GM18951 (cell line): ENCODE results near the gene SIAE.
A peak's percentile ranks its signal among the peaks of the same experiment; 100 is the strongest.

ENCODE experiments used
- POLR2A ChIP-seq: IDR thresholded peaks from 4 replicates; pipeline ENCODE4 v1.6.1; 2011; ENCODE audit warnings: mild to moderate bottlenecking; ENCODE audit not compliant: insufficient read length, insufficient read depth; ENCODE audit errors: extremely low read depth
- in situ Hi-C: fragments of 300-500 bp; cut with MboI; formaldehyde crosslinking; loops from one replicate; pipeline ENCODE4 v1.12.0; 2022; ENCODE audit warnings: low sequenced_read_pairs, mixed read lengths, inconsistent platforms; ENCODE audit not compliant: unreplicated experiment

The SIAE gene, protein sequence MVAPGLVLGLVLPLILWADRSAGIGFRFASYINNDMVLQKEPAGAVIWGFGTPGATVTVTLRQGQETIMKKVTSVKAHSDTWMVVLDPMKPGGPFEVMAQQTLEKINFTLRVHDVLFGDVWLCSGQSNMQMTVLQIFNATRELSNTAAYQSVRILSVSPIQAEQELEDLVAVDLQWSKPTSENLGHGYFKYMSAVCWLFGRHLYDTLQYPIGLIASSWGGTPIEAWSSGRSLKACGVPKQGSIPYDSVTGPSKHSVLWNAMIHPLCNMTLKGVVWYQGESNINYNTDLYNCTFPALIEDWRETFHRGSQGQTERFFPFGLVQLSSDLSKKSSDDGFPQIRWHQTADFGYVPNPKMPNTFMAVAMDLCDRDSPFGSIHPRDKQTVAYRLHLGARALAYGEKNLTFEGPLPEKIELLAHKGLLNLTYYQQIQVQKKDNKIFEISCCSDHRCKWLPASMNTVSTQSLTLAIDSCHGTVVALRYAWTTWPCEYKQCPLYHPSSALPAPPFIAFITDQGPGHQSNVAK

DNA sequence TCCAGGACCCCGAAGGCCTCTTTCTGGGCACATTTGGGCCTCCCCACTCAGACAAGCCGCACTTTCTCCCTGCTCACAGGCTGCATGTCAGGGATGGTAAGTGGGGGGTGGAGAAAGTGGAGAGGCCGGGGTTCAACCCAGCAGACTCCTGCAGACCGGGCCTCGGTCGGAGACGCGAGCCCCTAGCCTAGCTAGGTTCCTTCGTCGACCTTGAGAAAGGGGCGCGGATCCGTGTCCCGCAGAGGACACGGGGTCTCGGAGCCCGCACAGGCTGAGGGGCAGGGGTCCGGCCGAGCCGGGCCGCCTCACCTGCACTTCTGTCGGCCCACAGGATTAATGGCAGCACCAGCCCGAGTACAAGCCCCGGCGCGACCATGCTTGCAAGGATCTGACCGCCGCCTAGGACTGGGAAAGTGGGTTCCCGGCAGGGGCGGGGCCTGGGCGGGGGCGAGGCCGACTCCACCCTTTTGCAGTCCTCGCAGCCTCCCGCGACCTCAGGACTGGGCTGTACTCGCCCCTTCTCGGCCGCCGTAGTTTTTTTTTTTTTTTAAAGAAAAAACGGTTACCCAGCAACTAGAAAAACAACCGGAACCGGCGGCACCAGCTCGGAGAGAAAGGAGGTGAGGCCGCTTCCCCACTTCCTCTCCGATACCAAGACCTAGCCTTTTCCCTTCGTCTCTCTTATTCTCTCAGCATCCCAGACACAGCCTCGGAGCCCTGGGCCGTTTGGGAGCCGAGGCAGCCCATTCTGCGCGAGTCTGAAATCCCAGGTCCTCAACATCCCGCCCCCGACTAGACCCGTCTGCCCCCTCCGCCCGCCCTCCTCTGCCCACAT, at the start of gene SIAE, which contains the start of gene SPA17:
Gene SIAE, minus strand, starts transcription at position 407 of the 835 bp plus-strand sequence. Its CDS starts 31 bp downstream, at position 376.
Gene SPA17, plus strand, starts transcription at position 572 of the 835 bp plus-strand sequence. CDS start 1,361 bp downstream, outside the sequence.
- TF ChIP-seq POLR2A: peak; percentile 77
- in situ Hi-C loops: loop anchor here (10.0 kb wide), 1 partner anchor 91 kb away; the partner anchor contains the start of gene ESAM

DNA sequence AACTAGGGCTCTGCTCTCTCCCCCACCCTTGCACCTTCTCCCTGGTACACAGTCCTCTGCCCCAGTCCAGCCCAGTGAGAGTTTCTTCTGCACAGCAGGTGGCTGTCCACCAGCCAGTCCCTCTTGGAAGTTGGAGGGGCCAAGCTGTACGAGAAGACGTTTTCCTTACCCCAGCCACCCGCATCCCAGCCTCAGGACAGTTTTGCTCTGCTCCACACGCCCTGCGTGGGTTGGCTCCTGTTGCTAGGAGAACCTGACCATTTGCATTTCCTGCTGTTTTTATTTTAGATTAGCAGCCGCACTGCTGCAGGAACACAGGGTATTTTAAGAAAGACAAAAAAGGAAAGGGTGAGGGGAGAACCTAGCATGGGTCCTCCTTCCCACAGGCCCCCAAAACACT, 48.6 kb upstream of the SIAE start:
- TF ChIP-seq POLR2A: no peak
- in situ Hi-C loops: no loop called here

DNA sequence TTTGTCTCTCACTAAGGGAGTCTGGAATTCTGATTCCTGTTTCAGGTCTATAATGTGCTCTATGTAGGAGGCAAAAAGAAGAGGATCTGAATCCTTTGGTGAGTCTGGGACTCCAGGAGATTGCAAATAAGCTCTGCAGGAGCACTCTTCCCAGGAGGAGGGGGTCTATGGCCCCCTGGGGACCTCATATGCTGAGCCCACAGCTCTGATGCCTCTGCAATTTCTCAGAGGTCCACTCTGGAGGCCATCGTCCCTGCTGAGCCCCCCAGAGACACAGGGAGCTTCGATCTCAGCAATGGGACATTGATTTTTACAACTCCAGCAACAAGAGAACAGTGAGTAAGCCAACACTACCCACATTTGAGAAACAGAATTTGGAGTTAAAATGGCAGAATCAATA, 46.0 kb upstream of the SIAE start:
- in situ Hi-C loops: no loop called here
- no peak for TF ChIP-seq POLR2A

DNA sequence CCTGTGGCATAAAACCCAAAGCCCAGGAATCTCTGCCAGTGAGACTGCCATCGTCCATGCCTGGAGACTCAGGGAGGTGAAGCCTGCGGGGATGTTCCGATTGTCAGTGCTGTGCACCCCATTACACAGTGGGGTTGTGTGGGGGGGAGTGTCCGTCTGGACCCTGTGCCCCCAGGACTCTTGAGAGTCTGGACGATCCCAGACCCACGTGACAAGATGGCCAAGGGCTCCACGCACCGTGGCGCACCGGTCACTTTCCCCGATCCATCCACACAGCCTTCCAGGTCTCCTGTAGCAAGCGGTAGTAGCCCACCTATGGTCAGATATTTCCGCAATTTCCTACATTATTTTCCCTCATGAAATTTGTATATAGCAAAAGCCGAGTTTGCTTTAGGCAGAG, 45.3 kb upstream of the SIAE start:
- in situ Hi-C loops: no loop called here
- no peak for TF ChIP-seq POLR2A

DNA sequence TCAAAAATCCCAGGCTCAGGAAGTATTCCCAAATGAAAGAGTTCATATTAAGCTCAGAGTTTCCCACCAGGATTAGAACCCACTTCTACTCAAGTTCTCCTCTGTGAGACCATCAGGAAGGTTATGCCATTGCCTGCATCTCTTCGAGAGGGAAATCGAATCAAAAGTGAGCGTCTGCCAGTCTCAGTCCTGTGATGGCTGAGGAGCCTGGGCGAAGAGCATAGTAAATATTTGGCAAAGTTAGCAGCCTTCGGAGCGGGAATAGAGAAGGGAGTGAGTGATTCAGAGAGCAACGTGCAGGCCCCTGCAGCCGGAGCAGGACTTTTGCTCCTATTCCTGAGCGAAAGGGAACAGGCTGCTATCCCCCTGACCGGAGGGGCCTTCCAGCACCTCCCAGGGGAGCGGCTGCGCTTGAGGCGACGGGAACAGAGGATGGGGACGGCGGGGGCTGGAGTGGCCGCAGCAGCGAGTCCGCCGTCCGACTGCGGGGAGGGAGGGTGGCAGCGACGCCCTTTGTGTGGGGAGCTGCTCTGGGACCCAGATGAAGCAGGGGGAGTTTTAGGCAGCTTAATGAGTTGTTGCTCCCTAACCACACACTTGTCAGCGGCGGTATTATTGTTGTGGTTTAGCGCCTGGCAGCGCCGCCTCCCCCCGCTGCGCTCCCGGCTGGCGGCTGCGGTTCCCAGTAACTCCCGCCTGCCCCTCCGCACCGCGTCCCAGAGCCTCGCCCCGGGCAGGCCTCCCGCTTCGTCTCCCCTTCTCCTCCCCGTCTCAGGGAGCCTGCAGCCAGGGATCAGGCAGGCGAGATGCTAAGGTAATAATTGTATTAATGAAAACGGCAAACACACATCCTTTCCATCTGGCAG, 44.5 kb upstream of the SIAE start:
- in situ Hi-C loops: no loop called here
- no peak for TF ChIP-seq POLR2A

DNA sequence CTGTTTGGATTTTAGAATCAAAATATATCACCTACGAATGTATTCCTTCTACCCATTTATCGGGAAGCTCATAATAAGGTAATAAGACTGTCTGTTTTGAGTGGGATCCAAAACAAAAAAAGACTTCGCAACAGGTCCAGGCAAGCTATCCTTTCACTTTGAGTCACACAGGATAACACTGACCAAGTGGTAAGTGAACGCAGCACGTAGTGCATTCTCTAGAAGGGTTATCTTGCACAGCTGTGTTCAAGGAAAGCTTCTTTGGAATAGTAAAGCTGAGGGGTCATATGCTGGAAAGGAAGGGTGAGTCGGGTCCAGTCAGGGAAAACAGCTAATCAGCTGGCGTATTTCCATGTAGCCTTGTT, 43.9 kb upstream of the SIAE start:
- TF ChIP-seq POLR2A: no peak
- in situ Hi-C loops: no loop called here

DNA sequence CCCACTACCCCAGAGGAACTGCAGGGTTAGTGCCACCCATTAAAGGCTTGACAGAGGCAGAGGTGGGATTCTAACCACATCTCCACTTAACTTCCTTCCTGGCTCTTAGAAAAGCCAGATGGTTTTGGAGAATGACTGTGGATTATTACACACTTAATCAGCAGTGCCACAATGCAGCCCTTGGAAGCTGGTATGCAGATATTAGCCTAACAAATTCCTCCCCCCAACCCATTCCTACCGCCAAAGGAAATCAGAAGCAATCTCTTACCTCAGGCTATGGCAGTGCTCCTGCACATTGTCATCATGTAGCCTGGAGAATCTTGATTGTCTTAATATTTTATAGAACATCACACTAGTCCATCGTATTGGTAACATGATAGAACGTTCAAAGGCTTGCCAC, 43.1 kb upstream of the SIAE start:
- in situ Hi-C loops: no loop called here
- TF ChIP-seq POLR2A: no peak

DNA sequence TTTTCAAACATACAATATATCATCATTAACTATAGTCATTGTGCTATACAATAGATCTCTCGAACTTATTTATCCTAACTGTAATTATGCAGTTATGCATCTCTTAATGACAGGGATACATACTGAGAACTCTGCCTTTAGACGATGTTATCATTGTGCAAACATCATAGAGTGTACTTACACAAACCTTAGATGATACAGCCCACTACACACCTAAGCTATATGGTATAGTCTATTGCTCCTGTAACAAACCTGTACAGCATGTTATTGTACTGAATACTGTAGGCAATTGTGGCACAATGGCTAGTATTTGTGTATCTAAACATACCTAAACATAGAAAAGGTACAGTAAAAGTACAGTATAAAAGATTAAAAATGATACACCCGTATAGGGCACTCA, 38.9 kb upstream of the SIAE start:
- no peak for TF ChIP-seq POLR2A
- in situ Hi-C loops: no loop called here

DNA sequence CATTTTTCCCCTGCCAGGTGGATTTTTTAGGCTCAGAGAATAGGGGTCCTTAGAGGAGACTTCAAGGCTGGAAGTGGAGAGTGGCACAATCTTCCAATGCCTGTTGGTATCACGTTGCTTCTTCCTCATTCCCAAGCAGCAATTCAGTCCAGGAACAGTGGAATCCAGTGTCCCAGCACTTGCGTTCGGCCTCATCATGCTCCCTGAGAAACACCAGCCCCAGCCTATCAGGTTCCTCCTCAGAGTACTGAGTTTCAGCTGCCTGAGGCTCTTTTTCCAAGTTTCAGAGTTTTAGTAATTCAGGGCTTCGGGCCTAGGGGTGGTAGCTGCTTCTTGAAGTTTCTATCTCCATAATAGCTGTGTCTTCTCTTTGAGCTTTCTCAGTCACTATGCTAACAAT, 34.3 kb upstream of the SIAE start:
- in situ Hi-C loops: no loop called here
- TF ChIP-seq POLR2A: no peak

DNA sequence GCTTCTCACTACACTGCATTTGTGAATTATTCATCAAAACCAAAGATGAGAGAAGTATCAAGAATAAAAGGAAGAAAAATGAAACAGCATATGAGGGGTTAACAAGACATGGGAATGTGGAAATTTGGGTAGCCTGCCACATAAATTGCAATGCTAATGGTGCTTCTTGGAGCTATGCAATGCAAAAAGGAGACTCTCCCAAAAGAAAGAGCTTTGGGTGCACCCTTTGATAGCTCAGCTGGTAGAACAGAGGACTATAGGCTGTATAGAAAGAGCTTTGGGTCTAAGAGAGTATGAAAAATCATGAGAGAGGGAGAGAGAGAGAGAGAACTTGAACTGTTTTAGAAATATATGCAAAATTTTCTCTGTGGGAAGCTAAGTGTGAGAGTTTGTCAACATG, 26.5 kb upstream of the SIAE start:
- in situ Hi-C loops: no loop called here
- TF ChIP-seq POLR2A: no peak

DNA sequence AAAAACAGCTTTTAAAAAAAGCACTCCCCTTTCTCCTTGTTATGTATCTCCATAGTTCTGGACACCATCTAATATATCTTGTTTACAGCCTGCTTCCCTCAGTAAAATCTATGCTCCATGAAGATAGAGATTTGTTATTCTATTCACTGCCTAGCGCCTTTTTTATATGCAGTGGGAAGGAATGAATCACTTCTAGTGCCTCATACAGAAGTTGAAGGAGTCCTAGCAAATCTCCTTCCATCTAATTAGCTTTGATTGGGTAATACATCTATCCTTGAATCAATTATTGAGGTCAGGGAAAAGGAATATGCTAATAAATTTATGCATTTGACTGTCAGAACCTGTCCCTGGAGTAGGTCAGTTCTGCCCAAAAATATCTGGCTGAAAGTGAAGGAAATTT, 26.0 kb upstream of the SIAE start:
- in situ Hi-C loops: no loop called here
- no peak for TF ChIP-seq POLR2A

DNA sequence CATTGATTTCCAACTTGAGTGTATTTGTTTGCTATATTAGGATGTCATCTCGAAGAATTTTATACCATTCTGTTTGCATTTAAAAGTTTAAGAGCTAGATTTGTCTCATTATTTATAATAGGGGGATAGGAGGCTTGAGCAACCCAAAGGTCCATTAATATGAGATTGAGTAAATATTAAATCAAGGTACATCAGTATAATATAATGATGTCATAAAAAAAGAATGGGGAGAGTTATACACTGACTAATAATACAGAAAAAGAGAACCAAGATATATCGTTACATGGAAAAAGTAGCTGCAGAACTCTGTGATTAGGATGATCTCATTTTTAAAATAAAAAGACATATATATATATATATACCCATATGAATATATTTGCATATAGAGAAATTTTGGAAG, 19.6 kb upstream of the SIAE start:
- no peak for TF ChIP-seq POLR2A

DNA sequence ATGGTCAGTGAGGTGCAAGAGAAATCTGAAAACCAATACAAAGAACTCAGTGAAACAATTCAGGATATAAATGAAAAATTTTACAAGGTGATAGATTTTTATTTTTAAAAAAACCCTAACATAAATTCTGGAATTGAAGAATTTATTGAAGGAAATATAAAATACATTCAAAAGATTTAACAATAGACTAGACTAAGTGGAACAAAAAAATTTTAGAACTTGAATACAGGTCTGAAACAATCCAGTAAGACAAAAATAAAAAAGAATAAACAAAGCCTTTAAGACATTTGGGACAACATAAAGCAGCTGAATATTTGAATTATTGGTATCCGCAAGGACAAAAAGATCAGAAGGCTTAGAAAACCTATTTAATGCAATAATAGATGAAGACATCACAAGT, 8.9 kb upstream of the SIAE start:
- TF ChIP-seq POLR2A: no peak
- in situ Hi-C loops: no loop called here

More for the DNA sequence above, 19.6 kb upstream of the SIAE start:
- in situ Hi-C loops: no loop called here

DNA sequence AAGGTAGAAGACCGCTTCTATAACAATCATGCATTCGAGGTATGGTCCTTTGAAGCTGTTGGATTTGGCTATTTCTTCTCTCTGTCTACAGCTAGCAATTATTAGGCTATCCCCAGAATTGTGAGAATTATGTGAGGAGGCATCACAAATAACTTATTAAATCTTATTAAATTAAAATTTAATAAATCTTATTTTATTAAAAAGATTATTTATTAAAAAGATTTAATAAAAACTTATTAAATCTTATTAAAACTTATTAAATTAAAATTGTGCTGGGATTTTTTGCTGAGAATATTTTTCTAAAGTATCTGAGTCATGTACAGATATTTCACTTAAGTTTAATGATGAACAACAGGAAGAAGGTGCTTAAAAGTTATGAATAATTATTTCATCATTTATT, 7.9 kb upstream of the SIAE start:
- no peak for TF ChIP-seq POLR2A
- in situ Hi-C loops: no loop called here
